Smooth muscle cell (in vitro differentiated cells): Measurements from ENCODE around the gene CACYBP. TPM values are rescaled to one million over a fixed set of nuclear protein-coding genes. Genes with fewer than 3 reads are reported as not detected.

Experiments used
- DNase-seq: peaks from one replicate; lab custom pipeline; 2025; ENCODE audit not compliant: unreplicated experiment; lab: John Stamatoyannopoulos, UW
- H2AFZ ChIP-seq: fragments of 200-600 bp; sonication (generic); 2 replicates; pipeline ENCODE4 v1.6.0; 2016; ENCODE audit warnings: antibody characterized with exemption, low read depth, mild to moderate bottlenecking
- H3F3A ChIP-seq: fragments of 200-600 bp; sonication (generic); 2 replicates; pipeline ENCODE4 v1.6.0; 2017; ENCODE audit warnings: antibody characterized with exemption, low read depth
- H3K27ac ChIP-seq: fragments of 200-600 bp; sonication (generic); 2 replicates; pipeline ENCODE4 v1.5.1; 2016; ENCODE audit warnings: low read depth, mild to moderate bottlenecking
- H3K27me3 ChIP-seq: fragments of 200-600 bp; sonication (generic); 2 replicates; pipeline ENCODE4 v1.6.1; 2016; ENCODE audit warnings: low read depth, mild to moderate bottlenecking
- H3K36me3 ChIP-seq: fragments of 200-600 bp; sonication (generic); 2 replicates; pipeline ENCODE4 v1.5.1; 2016; ENCODE audit warnings: low read depth
- H3K4me1 ChIP-seq: fragments of 200-600 bp; sonication (generic); 2 replicates; pipeline ENCODE4 v1.5.1; 2016; ENCODE audit warnings: low read depth
- H3K4me2 ChIP-seq: fragments of 200-600 bp; sonication (generic); 2 replicates; pipeline ENCODE4 v1.6.0; 2016; ENCODE audit warnings: mild to moderate bottlenecking
- H3K4me3 ChIP-seq: fragments of 200-600 bp; sonication (generic); 2 replicates; pipeline ENCODE4 v1.5.1; 2016; ENCODE audit warnings: mild to moderate bottlenecking
- H3K79me2 ChIP-seq: fragments of 200-600 bp; sonication (generic); 2 replicates; pipeline ENCODE4 v1.6.0; 2016; ENCODE audit warnings: low read depth, mild to moderate bottlenecking
- H3K9ac ChIP-seq: fragments of 200-600 bp; sonication (generic); 2 replicates; pipeline ENCODE4 v1.6.0; 2016; ENCODE audit warnings: low read depth
- H3K9me3 ChIP-seq: fragments of 200-600 bp; sonication (generic); replicated peaks from 2 replicates; pipeline ENCODE4 v1.5.1; 2016; ENCODE audit warnings: low read depth
- H4K20me1 ChIP-seq: fragments of 200-600 bp; sonication (generic); 2 replicates; pipeline ENCODE4 v1.6.0; 2016; ENCODE audit warnings: low read depth
- CTCF ChIP-seq: fragments of 200-600 bp; sonication (generic); IDR thresholded peaks from 2 replicates; pipeline ENCODE4 v1.5.1; 2017; ENCODE audit warnings: borderline replicate concordance, mild to moderate bottlenecking, antibody characterized with exemption; ENCODE audit not compliant: insufficient read depth, poor library complexity, severe bottlenecking
- WGBS: methylation state at CpG from one replicate; pipeline ENCODE4 v1.1.7; 2016; ENCODE audit warnings: low lambda C conversion rate; 5-methylcytosine and 5-hydroxymethylcytosine counted together
- polyA plus RNA-seq: library from polyadenylated mRNA; unstranded; fragments of >200 nt; fragmentation: Nextera tagmentation; extraction: Ambion mirVana; gene quantifications from 2 replicates; pipeline ENCODE4 v1.2.1, GENCODE V29; 2016
- total RNA-seq: library from RNA; depleted of rRNA; stranded (reverse); fragments of >200 nt; gene quantifications from 2 replicates; pipeline ENCODE4 v1.2.3, GENCODE V29; 2014

Gene CACYBP
- total and polyA plus RNA-seq, 2 experiments from 2014 or later = 46.8 to 54.6 TPM

- Histone ChIP-seq H3K79me2 (no peaks in the 10 kb centered on the region), H3K36me3 (no peaks in the 10 kb centered on the region), H3K4me2 (no peak overlapping the region), H3K4me1 (peaks cover 14% of the 10 kb centered on the region), H3K27me3 (no peaks in the 10 kb centered on the region), H3K9ac (no peak overlapping the region), H3K27ac (no peak overlapping the region), H4K20me1 (no peaks in the 10 kb centered on the region), H3K9me3 (no peaks in the 10 kb centered on the region), H3F3A (no peaks in the 10 kb centered on the region), H3K4me3 (no peak overlapping the region), H2AFZ (no peak overlapping the region)
- no peak for DNase-seq
- 63% methylated on average over 1 of the region's 1 CpG for whole genome bisulfite sequencing
- no peak for TF ChIP-seq CTCF
Observed at GRCh38 chr1:174966008-174966572, 33.7 kb upstream of the CACYBP start.

DNA sequence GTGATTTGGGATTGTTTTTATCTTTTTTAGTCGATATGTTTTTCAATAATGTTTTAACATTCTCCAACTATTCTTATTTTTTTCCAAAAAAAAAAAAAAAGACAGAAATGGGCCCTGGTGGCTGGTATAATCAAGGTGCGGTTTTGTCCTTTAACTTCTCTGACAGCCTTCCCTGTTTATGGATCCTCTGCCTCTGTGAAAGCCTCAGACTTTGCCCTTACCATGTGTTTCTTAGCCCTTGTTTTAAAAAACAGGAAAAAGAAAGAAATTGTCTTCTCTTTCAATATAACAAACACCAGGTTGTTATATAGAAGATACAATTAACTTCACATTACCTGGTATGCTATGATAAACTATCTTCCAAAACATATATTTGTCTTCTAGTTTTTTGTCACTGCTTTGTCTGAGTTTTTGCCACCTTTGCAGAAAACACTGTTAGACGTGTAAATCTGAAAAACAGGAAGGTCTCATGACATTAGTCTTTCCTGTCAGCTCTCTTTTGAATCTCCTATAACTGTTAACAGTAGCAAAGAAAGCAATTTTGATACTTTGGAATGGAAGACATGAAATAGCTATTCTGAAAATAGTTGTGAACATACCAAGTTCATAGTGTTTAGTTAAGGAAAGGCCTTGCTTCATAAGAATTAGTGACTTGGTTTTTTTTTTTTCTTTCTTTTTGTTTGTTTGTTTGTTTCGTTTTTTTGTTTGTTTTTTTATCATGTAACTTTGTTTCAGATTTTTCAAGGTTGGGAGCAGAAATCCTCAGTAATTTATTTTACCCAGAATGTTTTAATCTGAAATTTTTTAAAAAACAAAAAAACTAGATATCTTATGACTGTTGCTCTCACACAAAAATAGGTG, 31.7 kb upstream of the CACYBP start:
- Histone ChIP-seq H4K20me1 (no peaks in the 10 kb centered on the region), H3K9me3 (no peaks in the 10 kb centered on the region), H3K9ac (no peak overlapping the region), H3F3A (no peaks in the 10 kb centered on the region), H3K36me3 (no peaks in the 10 kb centered on the region), H3K79me2 (no peaks in the 10 kb centered on the region), H3K4me2 (peak overlapping the region; percentile 7), H2AFZ (no peak overlapping the region), H3K4me1 (peaks cover 14% of the 10 kb centered on the region), H3K27me3 (no peaks in the 10 kb centered on the region), H3K4me3 (no peak overlapping the region), H3K27ac (no peak overlapping the region)
- TF ChIP-seq CTCF = no peak
- 80% methylated on average over 4 of the region's 4 CpGs for WGBS
- no peak for DNase-seq

DNA sequence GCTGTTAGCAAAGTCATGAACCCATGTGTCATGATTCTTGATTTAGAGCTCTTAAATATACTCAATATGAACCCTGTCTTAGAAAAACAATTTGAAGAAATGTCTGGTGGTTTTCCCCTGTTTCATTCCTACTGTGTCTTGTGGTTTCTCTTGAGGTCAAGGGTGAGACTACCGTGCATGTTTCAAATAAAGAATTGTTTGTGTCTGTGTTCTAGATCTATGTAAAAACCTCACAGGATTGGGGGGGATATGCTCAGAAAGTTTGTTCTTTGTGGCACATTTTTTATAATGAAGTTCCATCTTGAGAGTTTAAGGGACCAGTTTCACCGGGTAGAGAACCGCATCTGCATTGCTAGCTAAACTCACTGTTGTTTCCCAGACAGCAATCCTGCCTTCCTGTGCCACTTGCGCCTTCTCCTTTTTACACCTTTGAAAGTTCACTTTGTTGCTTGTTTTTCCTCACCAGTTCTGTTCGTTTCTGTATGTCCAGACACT, 30.9 kb upstream of the CACYBP start:
- Histone ChIP-seq H4K20me1 (no peaks in the 10 kb centered on the region), H3F3A (no peaks in the 10 kb centered on the region), H2AFZ (no peak overlapping the region), H3K36me3 (no peaks in the 10 kb centered on the region), H3K9me3 (no peaks in the 10 kb centered on the region), H3K4me1 (peaks cover 14% of the 10 kb centered on the region), H3K27me3 (no peaks in the 10 kb centered on the region), H3K9ac (no peak overlapping the region), H3K27ac (no peak overlapping the region), H3K4me2 (peak overlapping the region; percentile 7), H3K4me3 (no peak overlapping the region), H3K79me2 (no peaks in the 10 kb centered on the region)
- no peak for TF ChIP-seq CTCF
- DNase-seq = no peak
- WGBS = 65% methylated on average over 5 of the region's 5 CpGs
